Kidney (tissue), 14 donors: Measurements from ENCODE around the gene PFAS. TPM values are rescaled to one million over a fixed set of nuclear protein-coding genes. Genes with fewer than 3 reads are reported as not detected.

ENCODE experiments used
- DNase-seq, 5 donors: peaks; one replicate each; pipeline ENCODE4 v3.0.0-alpha.2; 2013 to 2020
- FAIRE-seq: peaks from 2 replicates; lab custom pipeline; 2012; peaks lifted over from hg19 to GRCh38; lab: Jason Lieb, UNC
- H3K27ac ChIP-seq, 2 donors: one replicate each; pipeline ENCODE4 v1.7.0; 2013; ENCODE audit warnings: low read depth in 2 of 2, low read length in 2 of 2, inconsistent platforms in 1 of 2
- H3K27me3 ChIP-seq: one replicate; pipeline ENCODE4 v1.7.1; 2013; ENCODE audit warnings: low read length, inconsistent platforms; ENCODE audit not compliant: control insufficient read depth, insufficient read depth
- H3K36me3 ChIP-seq, 3 donors: one replicate each; pipeline versions ENCODE4 v1.7.0 to v1.7.1; 2013; ENCODE audit warnings: low read length in 3 of 3, control low read depth in 1 of 3, inconsistent platforms in 1 of 3; ENCODE audit not compliant: insufficient read depth in 3 of 3, control insufficient read depth in 2 of 3
- H3K4me1 ChIP-seq, 3 donors: one replicate each; pipeline versions ENCODE4 v1.7.0 to v1.7.1; 2013; ENCODE audit warnings: low read length in 3 of 3, inconsistent platforms in 1 of 3, low read depth in 1 of 3; ENCODE audit not compliant: control insufficient read depth in 2 of 3, insufficient read depth in 2 of 3
- H3K4me3 ChIP-seq, 3 donors: one replicate each; pipeline versions ENCODE4 v1.7.0 to v1.8.1; 2013; ENCODE audit warnings: low read length in 3 of 3, control low read depth in 1 of 3, inconsistent platforms in 1 of 3
- H3K9ac ChIP-seq, 3 donors: one replicate each; pipeline versions ENCODE4 v1.7.0 to v1.7.1; 2013; ENCODE audit warnings: low read length in 3 of 3, control low read depth in 1 of 3, inconsistent platforms in 1 of 3
- H3K9me3 ChIP-seq, 3 donors: one replicate each; pipeline versions ENCODE4 v1.7.0 to v1.7.1; 2013; ENCODE audit warnings: low read length in 3 of 3, control low read depth in 1 of 3, inconsistent platforms in 1 of 3; ENCODE audit not compliant: control insufficient read depth in 2 of 3, insufficient read depth in 1 of 3
- intact Hi-C: fragments of 100-400 bp; cut with DNase I; formaldehyde crosslinking; loops from one replicate; pipeline ENCODE4 v1.11.1; 2022
- polyA plus RNA-seq: library from polyadenylated mRNA; stranded (reverse); fragments of 350-450 nt; fragmentation: Illumina TruSeq; extraction: RNeasy Lipid Tissue Mini Kit (QIAGEN cat#74804); gene quantifications from one replicate; pipeline ENCODE4 v1.2.3, GENCODE V29; 2014; ENCODE audit warnings: low read depth, low replicate concordance; ENCODE audit not compliant: insufficient read depth
- total RNA-seq: library from RNA; stranded (reverse); fragmentation: NEBNext Ultra II Directional; extraction: Animal tissue kit (Norgen Biotek cat#: 25700); gene quantifications from one replicate; pipeline ENCODE4 v1.2.1, GENCODE V29; 2021
- TF ChIP-seq, protein P1 (sequence below): IDR thresholded peaks from 3 replicates; pipeline ENCODE4 v1.5.1; 2012; ENCODE audit warnings: mild to moderate bottlenecking, moderate library complexity, borderline replicate concordance; ENCODE audit not compliant: insufficient read depth; ENCODE audit errors: extremely low read depth
- donor health status: control.
- donor health status: control.
- donor health status: control.
- donor health status: control.
- donor health status: control.
- donor health status: DM: yes; HTN: yes; CAD: no.
- donor health status: Normal renal cell carcinoma (clear cell type).

Gene PFAS
- total and polyA plus RNA-seq, 2 donors from 2014 or later, result 7.6 to 49.5 TPM

DNA sequence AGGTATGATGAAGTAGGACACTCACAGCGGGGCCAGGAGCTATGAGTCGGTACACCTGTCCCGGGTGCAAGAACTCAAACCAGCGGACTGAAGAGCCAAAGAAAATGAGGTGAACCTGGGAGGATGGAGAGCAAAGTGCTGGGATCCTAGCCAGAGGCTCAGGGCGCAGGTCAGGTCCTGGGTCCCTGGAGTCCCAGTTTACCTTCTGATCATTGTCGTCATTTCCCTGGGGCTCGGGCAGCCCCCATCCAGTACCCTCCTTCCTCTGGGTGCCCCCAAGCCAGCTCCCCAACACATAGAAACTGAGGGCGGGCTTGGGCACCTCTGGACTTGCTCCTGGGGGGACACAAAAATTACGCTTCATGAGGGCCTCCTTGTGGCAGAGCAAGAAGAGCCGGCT lies 17.4 kb upstream of the PFAS start:
- H3K4me3 ChIP-seq, result no peak overlapping the region
- no peak overlapping the region for H3K27ac ChIP-seq
- intact Hi-C loops, result no loop called here
- H3K9ac ChIP-seq, result no peak overlapping the region
- no peak for FAIRE-seq
- peaks cover 7 to 76% (median 56%) of the 10 kb centered on the region in 3 donors for H3K36me3 ChIP-seq
- TF ChIP-seq, protein P1, sequence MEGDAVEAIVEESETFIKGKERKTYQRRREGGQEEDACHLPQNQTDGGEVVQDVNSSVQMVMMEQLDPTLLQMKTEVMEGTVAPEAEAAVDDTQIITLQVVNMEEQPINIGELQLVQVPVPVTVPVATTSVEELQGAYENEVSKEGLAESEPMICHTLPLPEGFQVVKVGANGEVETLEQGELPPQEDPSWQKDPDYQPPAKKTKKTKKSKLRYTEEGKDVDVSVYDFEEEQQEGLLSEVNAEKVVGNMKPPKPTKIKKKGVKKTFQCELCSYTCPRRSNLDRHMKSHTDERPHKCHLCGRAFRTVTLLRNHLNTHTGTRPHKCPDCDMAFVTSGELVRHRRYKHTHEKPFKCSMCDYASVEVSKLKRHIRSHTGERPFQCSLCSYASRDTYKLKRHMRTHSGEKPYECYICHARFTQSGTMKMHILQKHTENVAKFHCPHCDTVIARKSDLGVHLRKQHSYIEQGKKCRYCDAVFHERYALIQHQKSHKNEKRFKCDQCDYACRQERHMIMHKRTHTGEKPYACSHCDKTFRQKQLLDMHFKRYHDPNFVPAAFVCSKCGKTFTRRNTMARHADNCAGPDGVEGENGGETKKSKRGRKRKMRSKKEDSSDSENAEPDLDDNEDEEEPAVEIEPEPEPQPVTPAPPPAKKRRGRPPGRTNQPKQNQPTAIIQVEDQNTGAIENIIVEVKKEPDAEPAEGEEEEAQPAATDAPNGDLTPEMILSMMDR, result no peak
- peak in 1 of 5 donors; percentile 52 for DNase-seq
- peaks cover 0 to 3% (median 0%) of the 10 kb centered on the region in 3 donors for H3K4me1 ChIP-seq
- no peaks in the 10 kb centered on the region for H3K27me3 ChIP-seq
- H3K9me3 ChIP-seq, result no peaks in the 10 kb centered on the region

DNA sequence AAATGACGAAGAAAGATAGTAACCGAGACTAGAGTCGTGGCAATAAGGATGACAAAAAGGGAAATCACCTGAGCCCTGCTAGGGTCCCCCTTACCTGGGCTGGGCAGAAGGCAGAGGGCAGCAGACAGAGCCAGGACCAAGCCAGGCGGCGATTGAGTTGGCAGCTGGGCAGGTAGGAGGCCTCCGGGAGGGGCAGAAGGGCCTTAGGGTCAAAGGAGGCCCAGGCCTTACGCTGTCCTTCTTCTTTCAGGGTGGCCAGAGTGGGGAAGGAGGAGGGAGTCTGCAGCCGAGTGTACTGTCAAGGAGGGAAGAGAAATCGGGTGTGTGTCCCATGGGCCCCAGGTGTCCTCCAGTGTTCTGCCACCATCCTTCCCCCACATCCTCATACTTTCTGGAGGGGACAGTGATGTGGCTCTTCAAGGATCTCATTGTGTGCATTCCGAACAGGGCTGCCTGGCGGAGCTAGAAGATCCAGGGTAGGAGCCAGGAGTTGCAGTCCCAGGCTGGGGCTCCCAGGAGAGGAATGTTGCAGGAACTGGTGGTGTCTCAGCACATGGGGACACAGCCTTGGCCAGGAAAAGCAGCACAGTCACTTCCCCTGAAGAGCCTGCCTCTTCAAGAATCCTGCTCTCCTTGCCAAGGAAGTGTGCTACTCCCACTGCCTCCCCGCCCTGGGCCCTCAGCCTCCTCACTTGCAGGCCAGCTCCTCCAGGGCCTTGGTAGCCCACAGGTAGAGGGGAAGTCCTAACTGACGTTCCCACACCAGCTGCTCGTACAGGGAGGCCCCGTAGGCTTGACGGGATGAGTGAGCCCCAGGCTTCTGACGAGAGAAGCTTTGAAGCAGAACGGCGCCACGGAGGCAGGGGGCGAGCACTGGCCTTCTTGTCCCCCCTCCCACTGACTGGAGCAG lies 14.5 kb upstream of the PFAS start:
- no peak overlapping the region for H3K4me3 ChIP-seq
- peak in 1 of 5 donors; percentile 57 for DNase-seq
- H3K36me3 ChIP-seq, result peaks cover 2 to 66% (median 53%) of the 10 kb centered on the region in 3 donors
- H3K27me3 ChIP-seq, result no peaks in the 10 kb centered on the region
- FAIRE-seq, result no peak
- TF ChIP-seq, protein P1, result no peak
- intact Hi-C loops, result no loop called here
- no peak overlapping the region for H3K9ac ChIP-seq
- H3K9me3 ChIP-seq, result no peaks in the 10 kb centered on the region
- no peaks in the 10 kb centered on the region for H3K4me1 ChIP-seq
- no peak overlapping the region for H3K27ac ChIP-seq

DNA sequence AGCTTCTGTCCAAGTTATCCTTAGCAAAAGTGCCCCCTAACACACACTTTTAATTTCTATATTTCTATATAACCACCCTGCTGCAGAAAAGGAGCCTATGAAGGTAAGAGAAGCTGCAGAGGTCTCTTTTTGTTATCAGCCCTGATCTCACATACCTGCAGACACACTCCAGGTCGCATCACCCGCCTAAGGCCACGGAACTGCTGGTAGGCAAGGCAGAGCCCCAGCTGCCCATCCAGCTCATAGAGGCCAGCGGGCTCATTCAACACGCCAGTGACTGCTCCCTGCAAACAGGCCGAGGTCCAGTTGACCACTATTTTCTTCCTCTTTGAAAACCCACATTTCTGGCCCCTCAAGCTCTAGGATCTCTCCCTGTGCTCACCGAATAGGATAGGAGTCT lies 13.4 kb upstream of the PFAS start:
- no peak overlapping the region for H3K9ac ChIP-seq
- no peaks in the 10 kb centered on the region for H3K27me3 ChIP-seq
- intact Hi-C loops, result no loop called here
- H3K27ac ChIP-seq, result no peak overlapping the region
- no peaks in the 10 kb centered on the region for H3K9me3 ChIP-seq
- no peak overlapping the region for H3K4me3 ChIP-seq
- H3K4me1 ChIP-seq, result no peaks in the 10 kb centered on the region
- peak in 1 of 5 donors; percentile 32 for DNase-seq
- FAIRE-seq, result no peak
- peaks cover 2 to 55% (median 44%) of the 10 kb centered on the region in 3 donors for H3K36me3 ChIP-seq
- TF ChIP-seq, protein P1, result no peak
